ENCODE data around the gene OR5A1.

DNA sequence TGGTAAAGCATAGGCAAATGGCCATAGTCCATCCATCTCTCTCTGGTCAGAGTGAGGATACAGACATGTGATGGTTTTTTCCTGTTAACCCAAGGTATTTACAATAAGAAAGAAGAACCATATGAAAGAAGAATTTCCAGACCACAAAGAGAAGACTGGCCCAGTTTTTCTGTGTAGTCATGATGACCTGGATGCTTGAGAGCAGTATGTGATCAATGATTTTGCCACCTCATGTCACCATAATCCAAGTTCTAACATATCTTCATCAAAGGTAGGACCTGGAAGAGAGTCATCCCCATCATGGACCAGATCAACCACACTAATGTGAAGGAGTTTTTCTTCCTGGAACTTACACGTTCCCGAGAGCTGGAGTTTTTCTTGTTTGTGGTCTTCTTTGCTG is 20.4 kb downstream of the OR5A1 start, which contains the start of gene OR4D6:
- TF ChIP-seq, protein P1, sequence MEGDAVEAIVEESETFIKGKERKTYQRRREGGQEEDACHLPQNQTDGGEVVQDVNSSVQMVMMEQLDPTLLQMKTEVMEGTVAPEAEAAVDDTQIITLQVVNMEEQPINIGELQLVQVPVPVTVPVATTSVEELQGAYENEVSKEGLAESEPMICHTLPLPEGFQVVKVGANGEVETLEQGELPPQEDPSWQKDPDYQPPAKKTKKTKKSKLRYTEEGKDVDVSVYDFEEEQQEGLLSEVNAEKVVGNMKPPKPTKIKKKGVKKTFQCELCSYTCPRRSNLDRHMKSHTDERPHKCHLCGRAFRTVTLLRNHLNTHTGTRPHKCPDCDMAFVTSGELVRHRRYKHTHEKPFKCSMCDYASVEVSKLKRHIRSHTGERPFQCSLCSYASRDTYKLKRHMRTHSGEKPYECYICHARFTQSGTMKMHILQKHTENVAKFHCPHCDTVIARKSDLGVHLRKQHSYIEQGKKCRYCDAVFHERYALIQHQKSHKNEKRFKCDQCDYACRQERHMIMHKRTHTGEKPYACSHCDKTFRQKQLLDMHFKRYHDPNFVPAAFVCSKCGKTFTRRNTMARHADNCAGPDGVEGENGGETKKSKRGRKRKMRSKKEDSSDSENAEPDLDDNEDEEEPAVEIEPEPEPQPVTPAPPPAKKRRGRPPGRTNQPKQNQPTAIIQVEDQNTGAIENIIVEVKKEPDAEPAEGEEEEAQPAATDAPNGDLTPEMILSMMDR (conservative IDR thresholded peaks at IDR 0.05 in 1 of 2, IDR thresholded peaks at IDR 0.05 in 1 of 2; ENCODE audit: extremely low read depth in 1 of 2, insufficient read depth in 1 of 2, low read depth in 1 of 2, low read length in 2 of 2), result no peak
- no peak for TF ChIP-seq EZH2 (IDR thresholded peaks at IDR 0.05; ENCODE audit: borderline replicate concordance, low read length)

Data from mammary epithelial cell (primary cell).